ENCODE results near the gene BCOR.

The BCOR gene

DNA sequence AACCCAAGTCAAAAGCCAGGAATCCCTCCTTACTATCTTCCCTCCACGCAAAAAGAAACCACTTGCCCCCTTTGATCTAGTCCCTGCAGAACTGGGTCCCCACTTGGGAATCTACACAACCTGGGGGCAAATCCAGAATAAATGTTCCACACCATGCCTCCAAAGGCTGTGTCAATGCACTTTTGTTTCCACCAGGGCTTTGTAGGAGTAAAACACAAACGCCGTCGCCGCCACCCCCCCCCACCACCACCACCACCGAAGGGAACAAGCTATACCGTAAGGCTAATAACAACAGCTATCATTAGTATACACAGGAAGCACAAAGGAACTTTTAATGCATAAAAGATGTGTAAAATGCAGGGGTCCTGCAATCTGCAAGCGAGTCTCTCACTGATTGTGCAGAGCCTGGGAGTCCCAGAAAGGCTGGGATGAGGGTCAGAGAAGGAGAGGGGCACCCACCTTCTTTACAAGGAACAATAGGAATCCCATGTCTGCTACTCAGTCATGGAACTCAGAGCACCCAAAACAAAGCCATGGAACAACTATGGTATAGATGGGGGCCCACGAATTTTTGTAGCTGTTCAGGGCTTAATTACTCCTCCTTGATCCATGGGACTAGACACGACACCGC, 13.2 kb downstream of the BCOR start:
- no peak for DNase-seq (ENCODE audit: low read depth)

GRCh38 chrX:40083979-40084359, 13.8 kb downstream of the BCOR start:
- no peak for DNase-seq (ENCODE audit: low read depth)

GRCh38 chrX:40083120-40083978, 14.4 kb downstream of the BCOR start:
- no peak for DNase-seq (ENCODE audit: low read depth)

- no peak for DNase-seq (ENCODE audit: low read depth)
Observed at GRCh38 chrX:40082447-40083119, 15.2 kb downstream of the BCOR start.

GRCh38 chrX:40081679-40082068, 16.1 kb downstream of the BCOR start:
- DNase-seq (ENCODE audit: low read depth): no peak

DNA sequence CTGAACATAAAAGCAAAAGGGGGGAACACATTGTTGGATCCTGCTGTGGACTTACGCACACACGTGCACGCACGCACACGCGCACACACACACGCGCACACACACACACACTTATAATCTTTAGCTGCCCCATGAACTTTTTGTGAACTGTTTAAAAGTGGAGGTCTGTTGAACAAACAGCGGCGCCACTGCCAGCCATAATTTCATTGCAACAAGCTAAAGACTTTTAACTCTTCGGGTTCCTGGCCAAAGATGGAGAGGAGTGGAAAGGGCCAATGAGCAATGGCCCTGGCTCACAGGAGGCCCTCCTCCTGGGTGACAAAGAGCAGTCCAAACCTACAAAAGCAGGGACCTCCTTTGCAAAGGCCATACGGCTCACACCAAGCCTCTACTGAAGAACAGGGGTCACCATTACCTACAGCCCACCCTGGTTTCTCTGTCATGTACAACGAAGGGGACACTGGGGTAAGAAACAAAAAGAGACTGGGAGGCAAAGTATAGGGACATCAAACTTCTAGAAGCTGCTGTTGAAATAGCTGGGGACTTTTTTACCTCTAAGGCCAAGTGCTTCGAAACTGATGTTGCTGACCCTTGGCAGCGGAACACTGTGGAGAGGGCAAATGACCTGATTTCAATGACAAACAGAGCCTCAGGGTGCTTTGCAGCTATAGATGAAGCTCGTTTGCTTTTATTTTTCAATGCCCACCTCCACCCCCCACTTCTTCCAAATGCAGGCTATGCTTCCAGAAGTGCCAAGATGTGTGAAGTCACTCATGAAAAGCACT, 16.7 kb downstream of the BCOR start:
- no peak for DNase-seq (ENCODE audit: low read depth)

GRCh38 chrX:40079572-40079971, 18.2 kb downstream of the BCOR start:
- DNase-seq (ENCODE audit: low read depth): no peak

DNA sequence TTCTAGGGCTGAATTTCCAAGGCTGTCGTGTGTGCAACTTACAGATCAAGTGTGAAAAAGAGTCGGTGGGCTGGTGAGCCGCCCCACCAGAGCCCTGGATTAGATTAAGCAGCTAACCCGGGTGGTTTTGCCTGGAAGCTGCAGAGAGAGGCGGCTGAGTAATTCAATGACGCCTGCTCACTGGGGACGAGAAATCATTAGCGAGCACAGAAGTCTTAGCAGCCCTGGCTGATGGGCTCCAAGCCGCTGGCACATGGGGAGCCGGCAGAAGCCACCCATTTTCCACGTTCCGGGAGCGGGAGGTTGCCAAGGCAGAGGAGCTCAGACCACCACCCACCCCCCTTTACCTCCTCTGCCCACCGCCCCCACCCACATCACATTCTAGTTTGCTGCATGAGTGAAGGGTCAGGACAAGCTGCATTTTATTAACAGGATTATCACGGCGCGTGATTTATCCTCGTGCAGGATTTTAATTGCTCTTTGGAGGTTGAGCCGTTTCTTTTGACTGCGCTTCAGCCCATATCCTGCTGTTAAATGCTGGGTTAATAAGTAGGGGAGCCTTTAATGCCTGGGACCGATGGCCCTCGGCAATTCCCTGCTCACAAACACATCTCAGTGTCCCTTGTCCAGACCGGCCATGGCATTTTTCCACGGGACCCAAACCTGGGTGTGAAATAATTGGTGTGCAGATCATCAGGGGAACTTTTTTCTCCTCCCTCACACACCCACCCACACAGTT, 19.1 kb downstream of the BCOR start:
- no peak for DNase-seq (ENCODE audit: low read depth)

DNA sequence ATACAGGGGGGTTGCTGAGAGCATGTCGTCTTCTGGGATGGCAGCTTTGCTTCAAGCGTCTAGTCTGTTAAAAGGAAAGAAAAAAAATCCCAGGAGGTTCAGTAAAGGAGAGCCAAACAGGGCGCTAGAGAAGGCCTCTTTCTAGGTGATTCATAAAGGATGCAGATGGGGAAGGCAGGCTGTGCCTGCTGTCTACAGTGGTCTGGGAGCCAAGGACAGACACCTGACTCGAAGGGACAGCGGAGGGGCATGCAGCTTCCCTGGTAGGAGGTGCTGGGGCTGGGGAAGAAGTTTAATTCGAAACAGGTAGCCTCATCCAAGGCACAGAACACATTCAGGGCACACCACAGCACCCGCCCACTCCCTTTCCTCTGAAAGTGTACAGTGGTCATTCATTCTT, 19.9 kb downstream of the BCOR start:
- no peak for DNase-seq (ENCODE audit: low read depth)

DNA sequence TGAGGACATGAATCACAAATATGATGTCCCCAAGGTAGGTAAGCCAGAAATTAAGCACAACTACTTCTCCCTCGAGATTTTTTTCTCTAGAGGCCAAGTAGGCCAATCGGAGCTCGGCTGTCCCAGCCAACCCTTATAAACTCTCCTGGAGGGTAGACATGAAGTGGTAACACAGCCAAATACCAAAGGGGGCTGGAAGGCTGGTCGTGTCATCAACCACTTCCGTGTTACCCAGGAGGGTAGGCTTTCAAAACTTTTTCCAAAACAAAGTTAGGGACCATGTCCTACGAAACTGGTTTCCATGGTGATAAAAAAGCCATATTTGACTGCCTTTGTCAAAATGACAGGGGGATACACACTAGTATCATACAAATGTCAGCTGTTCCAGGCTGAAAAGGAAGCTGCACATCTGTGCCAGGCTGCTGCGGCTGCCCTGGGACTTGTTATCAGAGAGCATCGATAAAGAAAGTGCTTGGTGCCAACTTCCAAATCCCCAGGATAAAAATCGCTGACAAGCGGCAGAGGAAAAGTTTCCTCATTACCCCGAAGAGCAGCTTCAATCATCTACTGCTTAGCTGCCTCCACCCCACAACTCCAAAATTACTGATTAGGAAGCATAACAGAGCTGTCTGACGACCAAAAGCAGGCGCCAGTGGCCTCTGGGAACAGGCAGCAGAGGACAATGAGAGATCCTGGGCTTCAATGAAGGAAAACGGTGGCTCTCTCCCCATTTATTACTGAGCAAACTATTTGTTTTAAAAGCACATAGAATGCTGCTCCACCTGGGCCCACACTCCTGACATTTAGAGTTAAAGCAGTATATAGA, 20.8 kb downstream of the BCOR start:
- no peak for DNase-seq (ENCODE audit: low read depth)

DNA sequence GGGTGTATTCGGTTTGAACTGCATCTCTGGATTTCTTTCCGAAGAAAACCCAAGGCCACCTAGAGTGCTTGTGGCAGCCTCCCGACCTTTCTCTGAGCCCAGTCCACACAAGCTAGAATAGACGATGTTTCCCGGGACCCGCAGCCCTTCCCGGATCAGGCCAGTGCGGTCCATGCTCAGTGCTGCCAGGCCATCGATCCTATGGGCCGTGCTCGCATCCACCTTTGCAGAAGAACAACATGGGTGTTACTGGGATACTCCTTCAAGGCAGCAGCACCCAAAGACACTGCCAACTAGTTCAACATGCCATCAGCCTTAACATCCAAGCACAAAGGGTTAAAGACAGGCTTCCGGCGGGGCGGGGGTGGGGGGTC, 22.8 kb downstream of the BCOR start:
- DNase-seq (ENCODE audit: low read depth): no peak

- DNase-seq (ENCODE audit: low read depth): no peak
Observed at GRCh38 chrX:40074080-40074958, 23.4 kb downstream of the BCOR start.

DNA sequence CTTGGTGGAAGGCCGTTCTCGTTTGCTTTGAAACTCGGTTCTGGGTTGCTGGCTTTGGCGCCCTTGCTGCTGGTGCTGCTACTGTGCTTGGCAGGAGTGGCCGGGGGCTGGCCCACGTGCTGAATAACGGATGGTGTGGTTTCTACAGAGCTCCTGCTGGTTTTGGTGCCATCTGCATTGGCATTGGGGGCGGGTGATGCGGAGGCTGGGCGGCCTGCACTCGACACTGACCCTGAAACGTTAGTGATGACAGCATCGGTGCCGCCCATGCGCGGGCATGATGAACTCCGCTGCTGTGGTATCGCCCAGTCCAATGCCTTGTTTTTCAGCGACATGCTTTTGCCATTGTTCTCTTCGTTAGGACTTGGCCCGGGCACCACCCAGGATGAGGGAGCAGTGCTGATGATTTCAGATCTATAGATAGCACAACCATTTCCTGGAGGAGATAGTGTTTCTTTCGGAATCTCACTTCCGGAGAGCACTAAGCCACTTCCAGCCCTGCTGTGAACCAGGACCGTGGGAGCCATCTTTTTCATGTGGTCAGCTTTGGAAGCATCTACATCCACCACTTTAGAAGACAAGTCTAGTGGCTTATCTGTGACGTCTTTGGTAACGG, 24.2 kb downstream of the BCOR start:
- DNase-seq (ENCODE audit: low read depth): no peak

GRCh38 chrX:40072246-40072645, 25.5 kb downstream of the BCOR start:
- no peak for DNase-seq (ENCODE audit: low read depth)

DNA sequence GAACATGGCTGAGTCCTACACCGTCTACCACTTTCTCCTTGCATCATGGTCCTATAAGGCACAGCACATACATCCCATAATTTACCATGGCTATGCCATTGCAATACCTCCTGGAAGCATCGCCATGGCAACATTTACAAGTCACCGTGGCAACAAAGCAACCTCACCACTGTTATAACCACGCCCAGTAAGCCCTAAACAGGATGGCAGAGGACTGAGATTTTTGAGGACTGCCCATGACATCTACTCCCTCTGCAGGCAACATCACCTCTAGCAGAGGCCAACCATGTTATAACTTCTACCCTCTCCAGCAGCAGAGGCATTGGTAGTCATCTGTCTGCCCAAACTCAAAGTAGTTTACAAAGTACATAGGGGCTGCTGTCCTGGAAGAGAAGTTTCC, 29.7 kb downstream of the BCOR start:
- no peak for DNase-seq (ENCODE audit: low read depth)

DNA sequence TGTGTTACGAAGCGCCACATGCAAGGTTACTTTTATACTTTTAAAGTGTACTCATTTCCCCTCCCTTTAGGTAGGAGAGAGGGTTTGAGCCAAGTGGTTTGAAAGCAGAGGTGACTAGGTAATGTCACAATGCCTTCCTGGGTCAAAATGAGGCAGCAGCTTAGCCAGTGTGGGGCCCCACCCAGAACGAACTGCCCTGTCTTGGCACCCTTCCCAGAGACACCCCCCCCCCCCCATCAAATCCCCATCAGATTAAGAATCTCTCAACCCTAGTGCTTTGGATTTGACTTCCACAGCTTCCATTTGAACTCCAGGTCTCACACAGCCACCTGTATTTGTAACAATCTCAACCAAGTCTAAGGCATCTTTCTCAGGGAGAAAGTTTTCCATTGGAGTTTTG, 31.1 kb downstream of the BCOR start:
- no peak for DNase-seq (ENCODE audit: low read depth)

DNA sequence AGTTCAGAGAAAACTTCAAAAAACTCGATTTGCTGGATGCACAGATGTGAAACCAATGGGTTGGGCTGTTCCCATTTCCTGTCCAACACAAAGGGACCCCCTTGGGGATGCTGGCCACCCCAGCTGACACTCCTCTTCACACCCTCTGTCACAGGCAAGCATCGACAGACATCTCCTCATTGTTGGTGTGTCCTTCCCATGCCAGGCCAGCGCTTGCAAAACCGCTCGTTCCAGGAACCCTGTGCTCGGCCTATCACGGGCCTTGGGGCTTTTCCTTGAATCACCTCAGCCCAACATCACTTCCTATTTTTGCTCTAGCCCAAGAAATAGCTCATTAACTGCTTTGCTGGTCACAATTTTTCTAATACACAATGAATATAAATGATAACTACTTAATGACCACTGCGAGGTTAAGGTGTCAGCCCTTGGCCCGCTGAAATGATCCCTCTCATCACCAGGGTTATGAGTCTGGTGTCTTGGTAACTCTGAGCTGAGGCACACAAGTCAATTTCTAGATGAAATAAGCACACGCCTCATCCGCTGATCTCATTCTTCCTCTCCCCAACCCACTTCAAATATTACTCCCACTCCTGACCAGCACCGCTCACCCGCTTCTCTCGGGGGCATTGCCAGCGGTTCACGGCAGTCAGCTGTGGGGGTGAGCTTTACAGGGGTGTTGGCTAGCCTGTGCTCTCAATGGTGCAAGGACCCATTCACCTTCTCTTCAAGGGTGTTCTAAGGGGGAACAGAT, 32.3 kb downstream of the BCOR start:
- DNase-seq (ENCODE audit: low read depth): no peak

- DNase-seq (ENCODE audit: low read depth): no peak
Observed at GRCh38 chrX:40064055-40064597, 33.6 kb downstream of the BCOR start.

Data from stimulated activated CD8-positive, alpha-beta memory T cell treated with anti-CD3 and anti-CD28 coated beads, Interleukin-15, amount 100 ng/mL, for 24 hours (primary cell).